ENCODE data around the gene FRMPD2.

GRCh38 chr10:48296576-48297098 lies 22.1 kb upstream of the FRMPD2 start:
- TF ChIP-seq CTCF (IDR thresholded peaks at IDR 0.05), result no peak
- no peak for TF ChIP-seq JUND (IDR thresholded peaks at IDR 0.05)
- TF ChIP-seq, protein P1, sequence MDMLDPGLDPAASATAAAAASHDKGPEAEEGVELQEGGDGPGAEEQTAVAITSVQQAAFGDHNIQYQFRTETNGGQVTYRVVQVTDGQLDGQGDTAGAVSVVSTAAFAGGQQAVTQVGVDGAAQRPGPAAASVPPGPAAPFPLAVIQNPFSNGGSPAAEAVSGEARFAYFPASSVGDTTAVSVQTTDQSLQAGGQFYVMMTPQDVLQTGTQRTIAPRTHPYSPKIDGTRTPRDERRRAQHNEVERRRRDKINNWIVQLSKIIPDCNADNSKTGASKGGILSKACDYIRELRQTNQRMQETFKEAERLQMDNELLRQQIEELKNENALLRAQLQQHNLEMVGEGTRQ (IDR thresholded peaks at IDR 0.05; ENCODE audit: borderline replicate concordance, low read depth, low read length), result no peak
- no peak for TF ChIP-seq RAD21 (IDR thresholded peaks at IDR 0.05; ENCODE audit: low read length)
- TF ChIP-seq, protein P2, sequence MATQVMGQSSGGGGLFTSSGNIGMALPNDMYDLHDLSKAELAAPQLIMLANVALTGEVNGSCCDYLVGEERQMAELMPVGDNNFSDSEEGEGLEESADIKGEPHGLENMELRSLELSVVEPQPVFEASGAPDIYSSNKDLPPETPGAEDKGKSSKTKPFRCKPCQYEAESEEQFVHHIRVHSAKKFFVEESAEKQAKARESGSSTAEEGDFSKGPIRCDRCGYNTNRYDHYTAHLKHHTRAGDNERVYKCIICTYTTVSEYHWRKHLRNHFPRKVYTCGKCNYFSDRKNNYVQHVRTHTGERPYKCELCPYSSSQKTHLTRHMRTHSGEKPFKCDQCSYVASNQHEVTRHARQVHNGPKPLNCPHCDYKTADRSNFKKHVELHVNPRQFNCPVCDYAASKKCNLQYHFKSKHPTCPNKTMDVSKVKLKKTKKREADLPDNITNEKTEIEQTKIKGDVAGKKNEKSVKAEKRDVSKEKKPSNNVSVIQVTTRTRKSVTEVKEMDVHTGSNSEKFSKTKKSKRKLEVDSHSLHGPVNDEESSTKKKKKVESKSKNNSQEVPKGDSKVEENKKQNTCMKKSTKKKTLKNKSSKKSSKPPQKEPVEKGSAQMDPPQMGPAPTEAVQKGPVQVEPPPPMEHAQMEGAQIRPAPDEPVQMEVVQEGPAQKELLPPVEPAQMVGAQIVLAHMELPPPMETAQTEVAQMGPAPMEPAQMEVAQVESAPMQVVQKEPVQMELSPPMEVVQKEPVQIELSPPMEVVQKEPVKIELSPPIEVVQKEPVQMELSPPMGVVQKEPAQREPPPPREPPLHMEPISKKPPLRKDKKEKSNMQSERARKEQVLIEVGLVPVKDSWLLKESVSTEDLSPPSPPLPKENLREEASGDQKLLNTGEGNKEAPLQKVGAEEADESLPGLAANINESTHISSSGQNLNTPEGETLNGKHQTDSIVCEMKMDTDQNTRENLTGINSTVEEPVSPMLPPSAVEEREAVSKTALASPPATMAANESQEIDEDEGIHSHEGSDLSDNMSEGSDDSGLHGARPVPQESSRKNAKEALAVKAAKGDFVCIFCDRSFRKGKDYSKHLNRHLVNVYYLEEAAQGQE (IDR thresholded peaks at IDR 0.05; ENCODE audit: low read depth, low read length), result no peak
- no peak for TF ChIP-seq EP300 (IDR thresholded peaks at IDR 0.05; ENCODE audit: borderline replicate concordance in 1 of 2, low read depth in 1 of 2, low read length in 1 of 2)
- no peak for TF ChIP-seq CHD2 (IDR thresholded peaks at IDR 0.05; ENCODE audit: low read length, partially characterized antibody)
- no peak for TF ChIP-seq TAF1 (IDR thresholded peaks at IDR 0.05; ENCODE audit: borderline replicate concordance, low read depth, low read length)
- no peak for TF ChIP-seq EZH2phosphoT487 (IDR thresholded peaks at IDR 0.05; ENCODE audit: borderline replicate concordance, low read depth)
- no peak for TF ChIP-seq USF1 (IDR thresholded peaks at IDR 0.05; ENCODE audit: borderline replicate concordance, low read depth)
- TF ChIP-seq FOXJ3 (CRISPR knock-in tag; IDR thresholded peaks at IDR 0.05), result no peak
- no peak for TF ChIP-seq POLR2AphosphoS5 (IDR thresholded peaks at IDR 0.05; ENCODE audit: low read depth, low read length)
- TF ChIP-seq TEAD4 (IDR thresholded peaks at IDR 0.05; ENCODE audit: borderline replicate concordance, insufficient read depth), result no peak
- TF ChIP-seq RCOR1 (IDR thresholded peaks at IDR 0.05; ENCODE audit: low read length), result no peak
